ENCODE data around the gene DOCK9.

- TF ChIP-seq SNIP1 (IDR thresholded peaks at IDR 0.05; ENCODE audit: low read depth) (no peak), REST (IDR thresholded peaks at IDR 0.05; ENCODE audit: borderline replicate concordance) (no peak), REST (CRISPR knock-in tag; IDR thresholded peaks at IDR 0.05; ENCODE audit: low read depth) (no peak), PTRF (tag; IDR thresholded peaks at IDR 0.05) (no peak), CREM (IDR thresholded peaks at IDR 0.05; ENCODE audit: low read depth) (no peak), RAD21 (CRISPR knock-in tag; conservative IDR thresholded peaks at IDR 0.05 in 1 of 2, IDR thresholded peaks at IDR 0.05 in 1 of 2) (no peak), ELF2 (CRISPR knock-in tag; IDR thresholded peaks at IDR 0.05) (no peak)
These were observed 150.4 kb downstream of the DOCK9 start for GRCh38 chr13:98827449-98827848.

All from K562 (cell line).